GM18868 (cell line): ENCODE data around the gene CAMTA1.
A peak's percentile ranks its signal among the peaks of the same experiment; 100 is the strongest.
"Not testable (repeated sequence)": the region's sequence is repeated elsewhere in the genome, so short reads cannot be mapped to it uniquely, and the experiment has no call there.

Experiments used
- ATAC-seq: cut with Tn5 transposase; IDR thresholded peaks from one replicate; pipeline ENCODE4 v1.9.1; 2021; ENCODE audit warnings: mild to moderate bottlenecking, moderate library complexity; ENCODE audit not compliant: unreplicated experiment

CAMTA1 gene

GRCh38 chr1:6803357-6803756 is 18.1 kb downstream of the CAMTA1 start:
- no peak for ATAC-seq

DNA sequence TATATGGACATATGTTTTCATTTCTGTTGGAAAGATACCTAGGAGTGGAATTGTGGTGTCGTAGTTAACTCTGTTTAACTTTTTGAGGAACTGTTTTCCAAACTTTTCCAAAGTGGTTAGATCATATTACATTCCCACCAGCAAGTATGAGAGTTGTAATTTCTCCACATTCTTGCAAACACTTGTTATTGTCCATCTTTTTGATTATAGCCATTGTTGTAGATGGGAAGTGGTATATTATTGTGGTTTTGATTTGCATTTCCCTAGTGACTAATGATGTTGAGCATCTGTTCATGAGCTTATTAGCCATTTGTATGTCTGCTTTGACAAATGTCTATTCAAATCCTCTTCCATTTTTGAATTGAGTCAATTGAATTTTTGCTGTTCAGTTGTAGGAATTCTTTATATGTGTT is 19.8 kb downstream of the CAMTA1 start:
- no peak for ATAC-seq

DNA sequence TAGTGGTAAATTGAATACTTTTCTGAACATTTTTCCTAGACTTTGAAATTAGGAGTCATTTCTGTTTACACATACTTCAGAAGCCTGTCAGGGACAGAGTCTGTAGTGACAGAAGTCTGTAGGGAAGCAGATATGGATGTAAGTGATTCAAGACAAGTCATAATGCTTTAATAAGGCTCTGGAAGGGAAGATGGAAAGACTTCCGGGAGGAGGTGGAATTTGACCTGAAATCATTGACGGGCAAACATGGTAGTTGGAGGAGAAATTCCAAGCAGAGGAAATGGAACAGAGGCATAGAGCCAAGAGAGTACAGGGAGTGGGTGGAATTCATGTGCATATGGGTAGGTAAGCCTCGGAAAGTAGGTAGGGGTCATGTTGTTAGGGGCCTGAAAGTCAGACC is 22.5 kb downstream of the CAMTA1 start:
- no peak for ATAC-seq

- ATAC-seq, result no peak
Observed at GRCh38 chr1:6809461-6809860, 24.2 kb downstream of the CAMTA1 start.

GRCh38 chr1:6810146-6810734 is 25.0 kb downstream of the CAMTA1 start:
- ATAC-seq, result not testable (repeated sequence)

DNA sequence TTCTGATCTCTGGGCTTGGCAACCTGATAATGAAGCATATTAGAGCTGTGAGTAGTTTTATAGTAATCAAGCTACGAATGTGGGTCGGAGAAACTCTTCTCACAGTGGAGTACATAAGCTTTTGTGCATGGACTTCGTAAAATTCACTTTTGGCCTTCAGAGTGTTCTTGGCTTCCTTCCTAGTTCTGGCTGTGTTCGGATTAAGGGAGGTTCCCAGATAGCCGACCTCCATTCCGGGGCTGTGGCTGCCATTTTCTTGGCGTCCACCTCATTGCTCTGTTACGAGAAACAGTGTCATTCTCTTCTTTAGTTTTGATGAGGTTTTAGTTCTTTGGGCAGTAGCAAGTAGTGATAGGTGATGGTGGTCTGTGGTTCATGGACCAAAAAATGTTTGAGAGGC is 26.3 kb downstream of the CAMTA1 start:
- no peak for ATAC-seq

- ATAC-seq, result no peak
Observed at GRCh38 chr1:6813165-6813564, 27.9 kb downstream of the CAMTA1 start.

GRCh38 chr1:6815726-6816125 is 30.5 kb downstream of the CAMTA1 start:
- ATAC-seq, result no peak

GRCh38 chr1:6819246-6820040 is 34.2 kb downstream of the CAMTA1 start:
- ATAC-seq, result no peak

DNA sequence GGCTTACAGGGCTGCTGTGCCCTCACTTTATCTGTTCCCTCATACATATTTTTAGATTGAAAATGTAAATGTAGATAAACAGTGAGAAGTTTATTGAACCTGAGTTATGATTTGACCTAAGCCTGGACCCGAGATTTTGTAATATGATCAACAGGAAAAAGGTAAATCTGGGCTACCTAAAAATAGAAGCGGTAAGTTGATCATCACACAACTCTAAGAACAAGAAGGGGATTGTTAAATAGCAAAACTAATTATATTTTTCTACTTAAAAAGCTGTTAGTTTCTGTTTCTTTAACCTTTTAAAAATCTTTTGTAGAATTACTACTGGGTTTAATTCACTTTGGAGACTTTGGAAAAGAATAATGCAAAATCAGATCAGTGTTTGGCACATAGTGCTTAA is 35.6 kb downstream of the CAMTA1 start:
- no peak for ATAC-seq

GRCh38 chr1:6822530-6823359 is 37.5 kb downstream of the CAMTA1 start:
- ATAC-seq, result peak; percentile 54

DNA sequence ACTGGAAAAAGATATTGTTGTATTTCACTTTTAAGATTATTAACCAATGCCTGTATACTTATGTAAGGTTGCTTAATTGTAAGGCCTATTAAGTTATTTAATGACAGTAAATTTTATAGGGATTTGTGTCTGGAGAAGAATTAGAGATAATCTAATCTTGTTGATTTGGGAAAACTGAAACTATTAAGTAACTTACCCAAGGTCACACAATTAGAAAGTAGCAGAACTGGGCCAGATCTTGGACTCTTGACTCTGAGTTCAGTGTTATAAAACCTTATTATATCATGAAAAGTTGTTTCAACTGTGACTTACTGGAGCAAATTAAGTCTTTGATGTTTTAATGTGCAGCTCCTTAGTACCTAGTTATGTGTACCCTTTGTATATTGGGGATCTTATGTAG is 38.5 kb downstream of the CAMTA1 start:
- ATAC-seq, result no peak

DNA sequence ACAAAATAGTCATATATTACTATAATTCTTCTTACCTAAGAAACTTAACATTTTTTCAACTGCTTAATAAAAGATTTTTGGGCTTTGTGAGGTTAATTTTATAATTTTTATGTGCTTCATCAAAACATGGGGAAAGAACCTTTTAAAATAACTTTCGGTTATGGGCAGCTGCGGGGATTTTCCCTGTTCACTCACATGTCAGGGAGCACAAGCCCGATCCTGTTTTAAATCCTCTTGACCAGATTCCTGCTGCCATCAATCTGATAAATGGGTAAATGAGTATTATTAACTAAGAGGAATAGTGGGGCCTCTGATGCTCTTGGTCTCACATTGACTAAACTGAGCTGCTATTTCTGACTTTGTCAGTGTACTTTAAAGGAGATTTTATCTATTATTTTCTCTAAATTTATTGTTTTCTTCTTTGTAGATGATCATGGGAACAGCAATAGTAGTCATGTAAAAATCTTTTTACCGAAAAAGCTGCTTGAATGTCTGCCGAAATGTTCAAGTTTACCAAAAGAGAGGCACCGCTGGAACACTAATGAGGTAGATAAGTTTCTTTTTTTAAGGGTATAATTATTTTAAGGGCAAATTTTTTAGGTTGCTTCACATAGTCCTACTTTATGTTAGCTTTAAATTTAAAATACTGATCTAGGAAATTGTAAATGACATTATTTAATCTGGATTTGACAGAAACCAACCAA is 39.6 kb downstream of the CAMTA1 start:
- ATAC-seq, result no peak

GRCh38 chr1:6825828-6826227 is 40.6 kb downstream of the CAMTA1 start:
- ATAC-seq, result no peak

- ATAC-seq, result no peak
Observed at GRCh38 chr1:6827079-6827478, 41.8 kb downstream of the CAMTA1 start.

GRCh38 chr1:6827630-6828165 is 42.4 kb downstream of the CAMTA1 start:
- ATAC-seq, result no peak

DNA sequence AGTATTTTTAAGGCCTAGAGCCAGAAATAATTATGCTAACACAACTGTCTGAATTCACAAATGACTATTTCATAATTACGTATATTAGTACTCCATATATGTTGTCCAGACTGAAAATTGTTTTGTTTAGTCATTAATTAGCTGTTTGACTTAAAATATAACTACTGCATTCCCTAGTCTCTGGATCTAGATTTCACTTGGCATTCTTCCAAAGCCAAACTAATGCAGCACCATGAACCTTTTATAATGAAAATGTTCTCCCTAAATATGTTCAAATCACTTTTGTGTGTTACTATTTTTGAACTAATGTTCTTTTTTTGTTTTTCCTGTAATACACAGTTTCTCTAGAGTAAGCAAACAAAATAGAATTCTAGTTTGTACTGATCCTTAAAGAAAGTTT is 46.1 kb downstream of the CAMTA1 start:
- no peak for ATAC-seq

GRCh38 chr1:6832006-6832405 is 46.8 kb downstream of the CAMTA1 start:
- not testable (repeated sequence) for ATAC-seq

DNA sequence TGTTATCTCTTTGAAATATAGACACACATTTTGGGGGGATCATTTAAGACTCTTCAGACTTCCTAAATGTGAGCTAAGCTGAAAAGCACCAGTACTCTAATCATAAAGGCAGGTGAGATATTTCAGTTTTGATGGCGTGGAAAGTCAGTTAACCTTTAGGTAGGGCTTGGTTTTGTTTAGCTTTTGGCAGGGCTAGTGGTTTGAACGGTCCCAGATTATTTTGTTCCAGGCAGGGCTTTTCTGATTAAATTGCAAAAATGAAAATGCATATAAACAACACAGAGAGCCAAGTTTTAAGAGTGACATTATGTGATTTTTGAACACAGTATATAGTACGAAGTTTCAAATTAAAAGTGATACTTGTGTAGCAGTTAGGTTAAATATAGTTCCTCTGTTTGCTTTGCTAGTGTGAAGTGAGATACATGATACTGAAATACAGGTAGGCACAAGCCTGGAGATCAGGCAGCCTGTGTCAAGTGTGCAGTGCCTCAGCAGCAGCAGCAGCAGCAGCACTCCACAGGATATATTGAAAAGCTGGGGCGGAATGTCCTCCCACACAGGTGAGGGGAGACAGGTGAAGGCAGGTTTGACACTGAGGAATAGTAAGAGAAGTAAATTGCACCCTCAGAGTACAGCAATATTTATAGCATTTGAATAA is 47.4 kb downstream of the CAMTA1 start:
- ATAC-seq, result no peak

GRCh38 chr1:6833804-6834203 is 48.5 kb downstream of the CAMTA1 start:
- ATAC-seq, result no peak
